ENCODE results near the gene GALM.
"Not testable (repeated sequence)": the region's sequence is repeated elsewhere in the genome, so short reads cannot be mapped to it uniquely, and the experiment has no call there.

The GALM gene

GRCh38 chr2:38709567-38710194 lies 43.8 kb downstream of the GALM start:
- no peaks in the 10 kb centered on the region for H3K27me3 ChIP-seq (ENCODE audit: insufficient read depth, low read depth, severe bottlenecking)
- H3K36me3 ChIP-seq = no peaks in the 10 kb centered on the region
- TF ChIP-seq CTCF (IDR thresholded peaks at IDR 0.05; ENCODE audit: low read depth, low read length) = no peak
- no peak for DNase-seq
- H3K27ac ChIP-seq = no peak overlapping the region
- H3K4me3 ChIP-seq (ENCODE audit: low read depth, low read length) = no peak overlapping the region
- H3K9me3 ChIP-seq (ENCODE audit: severe bottlenecking) = no peaks in the 10 kb centered on the region

DNA sequence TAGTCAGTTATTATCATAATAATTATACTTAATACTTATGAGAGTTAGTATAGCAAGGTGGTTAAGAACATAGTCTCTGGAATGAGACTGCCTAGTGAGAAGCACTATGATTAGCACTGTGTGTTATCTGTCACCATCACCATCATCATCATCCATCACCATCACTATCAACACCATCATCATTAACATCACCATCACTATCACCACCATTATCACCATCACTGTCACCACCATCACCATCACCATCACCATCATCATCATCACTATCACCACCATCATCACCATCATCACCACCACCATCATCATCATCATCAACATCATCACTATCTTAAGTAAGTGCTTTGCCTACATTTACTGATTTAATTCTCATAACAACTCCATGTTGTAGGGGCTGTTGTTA lies 45.6 kb downstream of the GALM start:
- Histone ChIP-seq H3K36me3 (no peaks in the 10 kb centered on the region), H3K27me3 (ENCODE audit: insufficient read depth, low read depth, severe bottlenecking) (no peaks in the 10 kb centered on the region), H3K27ac (no peak overlapping the region), H3K9me3 (ENCODE audit: severe bottlenecking) (no peaks in the 10 kb centered on the region), H3K4me3 (ENCODE audit: low read depth, low read length) (no peak overlapping the region)
- TF ChIP-seq CTCF (IDR thresholded peaks at IDR 0.05; ENCODE audit: low read depth, low read length) = no peak
- no peak for DNase-seq

- H3K4me3 ChIP-seq (ENCODE audit: low read depth, low read length) = no peak overlapping the region
- no peak for DNase-seq
- H3K36me3 ChIP-seq = no peaks in the 10 kb centered on the region
- H3K27ac ChIP-seq = no peak overlapping the region
- no peak for TF ChIP-seq CTCF (IDR thresholded peaks at IDR 0.05; ENCODE audit: low read depth, low read length)
- H3K27me3 ChIP-seq (ENCODE audit: insufficient read depth, low read depth, severe bottlenecking) = no peaks in the 10 kb centered on the region
- no peaks in the 10 kb centered on the region for H3K9me3 ChIP-seq (ENCODE audit: severe bottlenecking)
These were observed 46.5 kb downstream of the GALM start for GRCh38 chr2:38712413-38712812.

DNA sequence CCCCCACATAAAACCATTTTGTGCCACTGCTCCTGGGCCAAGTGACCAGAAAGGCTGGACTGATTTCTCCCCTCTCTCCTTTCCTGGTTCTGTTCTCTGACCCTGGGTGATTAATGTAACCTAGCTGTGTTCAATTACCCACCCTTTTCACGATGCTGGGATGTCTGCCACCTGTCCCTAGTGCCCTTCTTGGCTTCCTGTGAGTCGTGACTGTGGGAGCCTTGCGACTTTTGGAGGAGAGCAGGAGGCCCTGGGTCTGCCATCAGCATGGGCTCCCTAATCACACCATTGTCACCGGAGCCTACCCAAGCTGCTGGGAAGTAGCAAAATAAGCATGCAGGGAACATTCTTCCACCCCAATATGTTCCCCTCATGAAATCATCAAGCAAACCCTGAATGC lies 47.0 kb downstream of the GALM start:
- no peaks in the 10 kb centered on the region for H3K9me3 ChIP-seq (ENCODE audit: severe bottlenecking)
- H3K27me3 ChIP-seq (ENCODE audit: insufficient read depth, low read depth, severe bottlenecking) = no peaks in the 10 kb centered on the region
- no peak for DNase-seq
- TF ChIP-seq CTCF (IDR thresholded peaks at IDR 0.05; ENCODE audit: low read depth, low read length) = no peak
- no peak overlapping the region for H3K27ac ChIP-seq
- no peaks in the 10 kb centered on the region for H3K36me3 ChIP-seq
- no peak overlapping the region for H3K4me3 ChIP-seq (ENCODE audit: low read depth, low read length)

GRCh38 chr2:38713338-38713737 lies 47.4 kb downstream of the GALM start:
- Histone ChIP-seq H3K27me3 (ENCODE audit: insufficient read depth, low read depth, severe bottlenecking) (no peaks in the 10 kb centered on the region), H3K36me3 (no peaks in the 10 kb centered on the region), H3K4me3 (ENCODE audit: low read depth, low read length) (no peak overlapping the region), H3K9me3 (ENCODE audit: severe bottlenecking) (no peaks in the 10 kb centered on the region), H3K27ac (no peak overlapping the region)
- no peak for TF ChIP-seq CTCF (IDR thresholded peaks at IDR 0.05; ENCODE audit: low read depth, low read length)
- DNase-seq = no peak

- not testable (repeated sequence) for H3K4me3 ChIP-seq (ENCODE audit: low read depth, low read length); H3K27ac ChIP-seq; DNase-seq; H3K36me3 ChIP-seq; H3K27me3 ChIP-seq (ENCODE audit: insufficient read depth, low read depth, severe bottlenecking); H3K9me3 ChIP-seq (ENCODE audit: severe bottlenecking)
These were observed 49.0 kb downstream of the GALM start for GRCh38 chr2:38714941-38715340.

All from WERI-Rb-1 (cell line).